Right ventricle myocardium inferior (tissue), 1 donor: ENCODE data around the gene MIP. TPM values are rescaled to one million over a fixed set of nuclear protein-coding genes. Genes with fewer than 3 reads are reported as not detected.
A peak's percentile ranks its signal among the peaks of the same experiment; 100 is the strongest.
"Not testable (repeated sequence)": the region's sequence is repeated elsewhere in the genome, so short reads cannot be mapped to it uniquely, and the experiment has no call there.

Source experiments
- ATAC-seq: fragments of 200-7000 bp; cut with Tn5 transposase; one replicate; pipeline ENCODE4 v1.9.1; 2020; ENCODE audit warnings: mild to moderate bottlenecking, moderate library complexity
- DNase-seq: peaks from one replicate; pipeline ENCODE4 v3.0.0; 2021; ENCODE audit errors: missing footprints
- intact Hi-C: fragments of 100-400 bp; cut with DNase I; formaldehyde crosslinking; loops from one replicate; pipeline ENCODE4 v1.11.0; 2022
- total RNA-seq: library from RNA; stranded (reverse); fragmentation: NEBNext Ultra II Directional; extraction: Animal tissue kit (Norgen Biotek cat#: 25700); gene quantifications from one replicate; pipeline ENCODE4 v1.2.1, GENCODE V29; 2021
- donor health status: DM: no; HTN: yes; CAD: no; lungs with severe emphysema.

The MIP gene
- total RNA-seq, 1 donor from 2014 or later: not detected

DNA sequence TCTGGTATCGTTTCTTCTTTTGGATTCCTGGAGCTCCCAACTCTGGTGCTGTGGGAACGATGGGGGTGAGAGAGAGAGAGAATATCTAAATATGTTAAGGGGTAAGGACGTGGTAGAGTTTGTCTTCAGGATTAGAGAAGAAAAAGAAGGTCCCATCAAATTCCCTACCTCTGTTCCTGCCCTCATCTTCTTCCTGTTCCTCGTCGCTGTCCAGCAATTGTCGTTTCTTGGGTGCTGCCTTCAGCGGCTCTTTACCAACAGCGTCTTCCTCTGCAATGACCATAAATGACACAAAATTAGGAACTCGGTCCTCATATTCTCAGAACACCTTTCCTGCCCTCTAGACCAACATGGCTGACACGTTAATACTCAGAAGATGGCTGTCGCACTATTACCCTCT is 36.7 kb downstream of the MIP start:
- ATAC-seq (no peak), DNase-seq (no peak)
- intact Hi-C loops: no loop called here

DNA sequence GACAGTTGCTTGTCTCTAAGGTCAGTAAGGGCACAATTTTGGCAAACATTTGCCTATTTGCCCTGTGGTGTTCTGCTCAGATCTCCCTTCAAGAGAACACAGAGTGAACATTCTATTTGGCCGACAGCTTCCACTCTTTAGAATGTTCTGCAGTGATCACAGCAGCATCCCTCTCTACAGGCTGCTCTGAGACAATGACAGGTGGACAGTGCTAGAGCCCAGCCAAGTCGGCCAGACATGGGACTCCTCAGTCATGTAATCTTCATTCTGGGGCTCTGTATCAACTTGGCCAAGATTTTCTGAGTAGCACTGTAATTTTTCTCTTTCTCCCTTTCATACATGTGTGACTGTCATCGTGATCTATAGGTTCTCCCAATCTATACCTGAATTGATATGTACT is 40.1 kb downstream of the MIP start:
- intact Hi-C loops: no loop called here
- ATAC-seq (no peak), DNase-seq (no peak)

DNA sequence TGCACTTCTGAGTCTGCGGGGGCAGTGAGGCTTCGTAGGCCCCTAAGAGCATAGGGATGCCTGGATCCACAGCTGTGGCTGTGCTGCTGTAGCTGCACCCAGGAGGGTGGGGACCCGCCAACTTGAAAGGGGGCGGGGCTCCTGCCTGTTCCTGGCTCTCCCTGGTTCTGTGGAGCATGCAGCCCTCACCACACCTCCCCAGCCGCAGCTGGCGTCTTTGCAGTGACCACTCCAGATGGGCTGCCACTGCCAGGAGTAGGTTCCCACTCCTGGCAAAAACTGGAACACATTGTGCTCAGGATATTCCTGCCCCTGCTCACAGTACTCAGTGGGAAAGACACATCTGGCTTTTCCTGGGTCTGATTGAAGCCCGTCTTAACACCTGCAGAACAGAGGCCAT is 41.1 kb downstream of the MIP start:
- ATAC-seq: peak; percentile 18
- no peak for DNase-seq
- intact Hi-C loops: no loop called here

DNA sequence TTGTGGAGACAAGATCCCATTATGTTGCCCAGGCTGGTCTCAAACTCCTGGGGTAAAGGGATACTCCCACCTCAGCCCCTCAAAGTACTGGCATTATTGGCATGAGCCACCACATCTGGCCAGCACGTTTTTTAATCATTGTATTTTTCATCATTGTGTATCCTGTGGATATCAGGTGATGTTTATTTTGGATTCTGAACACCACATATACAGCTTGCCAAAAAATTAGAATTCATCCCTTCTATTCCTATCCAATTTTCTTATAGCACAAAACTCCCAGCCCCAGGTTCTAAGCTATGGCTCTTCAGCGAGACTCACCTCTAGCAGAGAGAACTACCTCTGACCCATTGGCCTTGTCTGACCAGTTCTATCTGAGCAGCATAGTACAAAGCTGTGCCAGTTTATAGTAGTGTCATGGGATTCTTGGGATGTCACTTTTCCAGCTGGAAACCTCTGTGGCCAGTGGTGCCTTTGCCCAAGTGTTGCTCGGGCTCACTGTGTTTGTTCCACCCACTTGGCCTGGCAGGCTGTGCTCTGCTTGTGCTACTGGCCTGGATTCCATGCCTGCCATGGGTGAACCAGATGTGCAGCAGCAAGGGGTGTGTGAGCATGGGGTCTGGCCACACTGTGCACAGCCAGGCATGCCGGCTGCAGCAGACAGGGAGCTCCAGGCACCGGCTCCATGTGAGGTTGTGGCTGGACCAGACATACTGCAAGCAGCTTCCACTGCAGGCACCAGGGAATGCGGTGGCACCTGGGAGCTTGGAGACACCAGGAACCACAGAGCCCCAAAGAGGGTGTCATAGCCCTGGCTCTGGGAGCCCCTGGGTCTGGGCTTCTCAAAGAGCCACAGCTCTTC is 42.4 kb downstream of the MIP start:
- DNase-seq (no peak), ATAC-seq (peak; percentile 66)
- intact Hi-C loops: no loop called here

DNA sequence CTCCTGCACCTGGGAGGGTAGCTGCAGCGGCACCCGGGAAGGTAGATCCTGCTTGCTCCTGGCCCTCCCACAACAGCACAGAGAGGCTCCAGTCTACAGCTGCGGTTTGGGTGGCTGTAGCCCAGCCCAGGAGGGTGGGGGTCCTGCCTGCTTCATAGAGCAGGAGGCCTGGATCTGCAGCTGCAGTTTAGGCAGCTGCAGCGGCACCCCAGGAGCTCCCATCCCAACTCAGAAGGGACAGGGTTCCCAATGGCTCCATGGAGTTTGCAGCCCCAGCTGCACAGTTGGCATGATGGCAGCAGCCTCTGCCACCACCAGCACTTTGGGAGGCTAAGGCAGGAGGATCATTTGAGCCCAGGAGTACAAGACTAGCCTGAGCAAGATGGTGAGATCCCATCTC is 43.7 kb downstream of the MIP start:
- DNase-seq (no peak), ATAC-seq (no peak)
- intact Hi-C loops: no loop called here

DNA sequence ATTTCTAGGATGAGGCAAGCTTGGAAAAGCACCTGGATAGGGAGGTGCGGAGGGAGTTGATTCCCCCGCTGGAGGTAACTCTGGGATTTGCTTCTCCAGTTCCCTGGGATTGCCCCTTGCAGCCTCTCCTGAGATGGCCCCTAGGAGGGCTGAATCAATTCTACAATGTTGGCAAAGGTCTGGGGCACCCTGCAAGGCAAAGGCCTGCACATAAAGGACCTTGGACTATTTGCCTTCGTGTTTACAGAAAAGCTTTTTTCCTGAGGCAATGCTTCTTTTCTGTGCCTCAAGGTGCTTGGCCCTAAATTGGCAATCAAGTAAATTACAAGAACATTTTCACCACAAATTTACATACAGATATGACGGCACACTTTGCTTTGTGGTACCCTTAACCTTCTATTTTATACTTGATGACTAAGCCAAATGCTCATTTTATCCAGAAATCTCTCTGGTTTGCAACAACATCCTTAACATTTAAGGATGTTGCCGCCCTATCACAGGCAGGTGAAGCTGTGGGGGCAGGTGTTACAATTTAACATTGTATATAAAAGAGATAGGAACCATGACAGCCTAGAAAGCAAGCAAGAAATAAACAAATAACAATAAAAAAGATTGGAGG is 45.5 kb downstream of the MIP start:
- DNase-seq: no peak
- intact Hi-C loops: no loop called here
- ATAC-seq: no peak

DNA sequence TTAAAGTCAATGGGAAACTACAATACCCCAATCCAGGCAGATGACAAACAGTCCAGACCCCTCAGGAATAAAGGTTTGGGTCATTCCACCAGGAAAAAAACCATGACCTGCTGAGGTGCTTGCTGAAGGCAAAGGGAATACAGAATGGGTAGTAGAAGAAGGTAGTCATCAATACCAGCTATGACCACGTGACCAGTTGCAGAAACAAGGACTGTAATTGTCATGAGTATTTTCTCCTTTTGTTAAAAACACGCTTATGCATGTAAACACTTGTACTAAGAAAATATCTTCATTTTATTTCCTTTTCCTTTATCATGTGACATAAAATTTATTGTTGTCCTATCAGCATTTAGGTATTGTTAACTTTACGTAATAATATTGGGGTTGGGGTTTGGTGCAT is 50.2 kb downstream of the MIP start:
- DNase-seq, intact Hi-C loops, ATAC-seq: not testable (repeated sequence)

DNA sequence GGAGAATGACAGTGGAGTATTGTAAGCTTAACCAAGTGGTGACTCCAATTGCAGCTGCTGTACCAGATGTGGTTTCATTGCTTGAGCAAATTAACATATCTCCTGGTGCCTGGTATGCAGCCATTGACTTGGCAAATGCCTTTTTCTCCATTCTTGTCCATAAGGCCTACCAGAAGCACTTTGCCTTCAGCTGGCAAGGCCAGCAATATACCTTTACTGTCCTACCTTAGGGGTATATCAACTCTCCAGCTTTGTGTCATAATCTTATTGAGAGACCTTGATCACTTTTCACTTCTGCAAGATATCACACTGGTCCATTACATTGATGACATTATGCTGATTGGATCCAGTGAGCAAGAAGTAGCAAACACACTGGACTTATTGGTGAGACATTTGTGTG is 52.8 kb downstream of the MIP start:
- DNase-seq, intact Hi-C loops, ATAC-seq: not testable (repeated sequence)

DNA sequence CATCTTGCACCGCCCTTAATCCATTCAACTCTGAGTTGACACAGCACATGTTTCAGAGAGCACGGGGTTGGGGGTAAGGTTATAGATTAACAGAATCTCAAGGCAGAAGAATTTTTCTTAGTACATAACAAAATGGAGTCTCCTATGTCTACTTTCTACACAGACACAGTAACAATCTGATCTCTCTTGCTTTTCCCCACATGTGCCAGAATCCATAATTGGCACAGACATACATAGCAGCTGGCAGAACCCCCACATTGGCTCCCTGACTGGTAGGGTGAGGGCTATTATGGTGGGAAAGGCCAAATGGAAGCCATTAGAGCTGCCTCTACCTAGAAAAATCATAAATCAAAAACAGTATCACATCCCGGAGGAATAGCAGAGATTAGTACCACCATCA is 53.3 kb downstream of the MIP start:
- DNase-seq, ATAC-seq, intact Hi-C loops: not testable (repeated sequence)

Other genes starting within 250 kb of the MIP start
- gene RNF41, start 232.7 kb downstream of the MIP start, total RNA-seq: 53.8 TPM
- gene NABP2, start 230.3 kb downstream of the MIP start, total RNA-seq: 22.2 TPM
- gene SLC39A5, start 224.6 kb downstream of the MIP start, total RNA-seq: not detected
- 23.9 TPM for gene ANKRD52, start 196.3 kb downstream of the MIP start, total RNA-seq
- gene COQ10A, start 187.7 kb downstream of the MIP start, total RNA-seq: 130 TPM
- 799 TPM for gene CS, start 154.3 kb downstream of the MIP start, total RNA-seq
- gene CNPY2, start 138.7 kb downstream of the MIP start, total RNA-seq: 36.5 TPM
- gene PAN2, start 120.7 kb downstream of the MIP start, total RNA-seq: 45.1 TPM
- gene IL23A, start 115.8 kb downstream of the MIP start, total RNA-seq: not detected
- gene STAT2, start 94.5 kb downstream of the MIP start, total RNA-seq: 31.6 TPM
- not detected for gene APOF, start 91.8 kb downstream of the MIP start, total RNA-seq
- gene TIMELESS, start 5.2 kb downstream of the MIP start, total RNA-seq: 3.2 TPM
- 3.1 TPM for gene SPRYD4, start 13.9 kb upstream of the MIP start, total RNA-seq
- 0.76 TPM for gene GLS2, start 33.5 kb upstream of the MIP start, total RNA-seq
- 30.2 TPM for gene RBMS2, start 67.2 kb upstream of the MIP start, total RNA-seq
- gene BAZ2A, start 175.7 kb upstream of the MIP start, total RNA-seq: 31.4 TPM
- 3,152 TPM for gene ATP5F1B, start 191.3 kb upstream of the MIP start, total RNA-seq
- 132 TPM for gene PTGES3, start 233.6 kb upstream of the MIP start, total RNA-seq